Measurements from ENCODE around the gene RESF1. TPM values are rescaled to one million over a fixed set of nuclear protein-coding genes. Genes with fewer than 3 reads are reported as not detected.

Gene RESF1
- total and polyA plus RNA-seq, 2 of the 13 experiments (the other 11 are each of a cell fraction or from before 2014, with no cell fraction given) = 7.9 to 16.8 TPM

- TF ChIP-seq ZBTB25 (CRISPR knock-in tag; IDR thresholded peaks at IDR 0.05) (no peak), HNF1A (IDR thresholded peaks at IDR 0.05; ENCODE audit: low read depth) (no peak), HNF1A (CRISPR knock-in tag; IDR thresholded peaks at IDR 0.05; ENCODE audit: borderline replicate concordance) (no peak), CCDC6 (CRISPR knock-in tag; IDR thresholded peaks at IDR 0.05) (no peak), ATF1 (CRISPR knock-in tag; IDR thresholded peaks at IDR 0.05) (no peak)
Measured at GRCh38 chr12:31989571-31990362, 30.6 kb downstream of the RESF1 start (continued).

- Histone ChIP-seq H3K36me3 (replicated peaks in 1 of 2; ENCODE audit: control insufficient read depth in 1 of 2, insufficient read depth in 2 of 2, low read length in 2 of 2) (no peaks in the 10 kb centered on the region), H3K27me3 (ENCODE audit: control insufficient read depth in 1 of 2, insufficient read depth in 2 of 2, low read length in 2 of 2) (no peaks in the 10 kb centered on the region), H2AFZ (ENCODE audit: low read length) (no peak overlapping the region), H3K27ac (ENCODE audit: extremely low read length, insufficient read depth, low read length) (no peak overlapping the region), H3K4me3 (replicated peaks in 1 of 3; ENCODE audit: insufficient read depth in 1 of 3, low read depth in 2 of 3, low read length in 3 of 3) (no peak overlapping the region), H3K9me3 (ENCODE audit: low read length) (no peaks in the 10 kb centered on the region), H3K4me1 (ENCODE audit: insufficient read depth, low read length) (peaks cover 1% of the 10 kb centered on the region; the same call in 1 of the 2 replicates), H4K20me1 (ENCODE audit: insufficient read depth, low read length) (no peaks in the 10 kb centered on the region), H3K9ac (ENCODE audit: insufficient read depth, low read depth, low read length) (no peak overlapping the region), H3K4me2 (ENCODE audit: low read depth, low read length) (no peak overlapping the region), H3K79me2 (ENCODE audit: insufficient read depth, low read length) (no peaks in the 10 kb centered on the region)
- intact Hi-C loops (cut with micrococcal nuclease; ENCODE audit: unreplicated experiment) = no loop called here
- DNase-seq (ENCODE audit: low spot score) = no peak
- ChIA-PET CTCF (ENCODE audit: low intra/inter-chr PET ratio, low total read pairs) (no interaction called here), POLR2A (no interaction called here)
- ATAC-seq = no peak
- in situ Hi-C loops (cut with HindIII; ENCODE audit: extremely low pct_ligation_motif_present, low pct_unique_long_range_greater_than_20kb) = no loop called here
- no TSS peak for BruUV-seq (replicated peaks)
- WGBS (ENCODE audit: low lambda C conversion rate) = 96% methylated on average over 1 of the region's 1 CpG
- no peak for FAIRE-seq
- no peak for TF ChIP-seq ZNF788 (CRISPR knock-in tag; IDR thresholded peaks at IDR 0.05; ENCODE audit: borderline replicate concordance)
- no peak for TF ChIP-seq KLF15 (CRISPR knock-in tag; IDR thresholded peaks at IDR 0.05; ENCODE audit: borderline replicate concordance)
Measured at GRCh38 chr12:31991146-31991545, 31.9 kb downstream of the RESF1 start.
